ENCODE data around the gene GSAP. TPM values are rescaled to one million over a fixed set of nuclear protein-coding genes. Genes with fewer than 3 reads are reported as not detected.

Gene GSAP
- total RNA-seq, 6 experiments from 2014 or later, result 14.1 to 34.6 (median 26.5) TPM

DNA sequence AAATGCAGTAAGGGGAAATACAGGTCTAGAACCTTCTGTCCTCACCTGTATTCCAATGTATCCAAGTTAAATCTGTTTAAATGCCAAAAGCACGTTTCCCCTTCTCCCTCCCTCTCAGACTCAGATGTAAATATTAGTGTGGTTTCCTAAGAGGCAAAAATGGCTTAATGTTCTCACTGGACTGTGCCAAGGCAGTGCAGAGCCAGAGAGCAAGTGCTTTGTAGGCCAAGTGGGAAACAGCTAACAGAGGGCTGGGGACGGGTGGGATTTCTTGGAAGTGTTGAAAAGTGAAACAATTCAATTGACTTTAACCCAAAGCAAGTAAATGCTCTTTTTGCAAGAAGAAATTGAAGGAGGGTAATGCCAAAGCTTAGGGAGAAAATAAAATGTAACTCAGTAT lies 103.1 kb downstream of the GSAP start:
- no peak overlapping the region for H3K4me3 ChIP-seq
- peaks cover 0 to 8% (median 3%) of the 10 kb centered on the region in 4 donors for H3K4me1 ChIP-seq
- no peak for TF ChIP-seq POLR2A (IDR thresholded peaks at IDR 0.05)
- TF ChIP-seq, protein P1, sequence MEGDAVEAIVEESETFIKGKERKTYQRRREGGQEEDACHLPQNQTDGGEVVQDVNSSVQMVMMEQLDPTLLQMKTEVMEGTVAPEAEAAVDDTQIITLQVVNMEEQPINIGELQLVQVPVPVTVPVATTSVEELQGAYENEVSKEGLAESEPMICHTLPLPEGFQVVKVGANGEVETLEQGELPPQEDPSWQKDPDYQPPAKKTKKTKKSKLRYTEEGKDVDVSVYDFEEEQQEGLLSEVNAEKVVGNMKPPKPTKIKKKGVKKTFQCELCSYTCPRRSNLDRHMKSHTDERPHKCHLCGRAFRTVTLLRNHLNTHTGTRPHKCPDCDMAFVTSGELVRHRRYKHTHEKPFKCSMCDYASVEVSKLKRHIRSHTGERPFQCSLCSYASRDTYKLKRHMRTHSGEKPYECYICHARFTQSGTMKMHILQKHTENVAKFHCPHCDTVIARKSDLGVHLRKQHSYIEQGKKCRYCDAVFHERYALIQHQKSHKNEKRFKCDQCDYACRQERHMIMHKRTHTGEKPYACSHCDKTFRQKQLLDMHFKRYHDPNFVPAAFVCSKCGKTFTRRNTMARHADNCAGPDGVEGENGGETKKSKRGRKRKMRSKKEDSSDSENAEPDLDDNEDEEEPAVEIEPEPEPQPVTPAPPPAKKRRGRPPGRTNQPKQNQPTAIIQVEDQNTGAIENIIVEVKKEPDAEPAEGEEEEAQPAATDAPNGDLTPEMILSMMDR (IDR thresholded peaks at IDR 0.05), result no peak
- intact Hi-C loops (cut with DNase I), result no loop called here
- H3K27ac ChIP-seq, result no peak overlapping the region
- H3K9me3 ChIP-seq, result no peaks in the 10 kb centered on the region
- ATAC-seq (no peak), DNase-seq (no peak)
- H3K27me3 ChIP-seq, result no peaks in the 10 kb centered on the region
- WGBS (ENCODE audit: insufficient coverage, low coverage, low lambda C conversion rate, missing lambda C conversion rate), result 56% methylated on average over 2 of the region's 2 CpGs
- H3K36me3 ChIP-seq, result peaks cover 0 to 8% (median 2%) of the 10 kb centered on the region in 4 donors

DNA sequence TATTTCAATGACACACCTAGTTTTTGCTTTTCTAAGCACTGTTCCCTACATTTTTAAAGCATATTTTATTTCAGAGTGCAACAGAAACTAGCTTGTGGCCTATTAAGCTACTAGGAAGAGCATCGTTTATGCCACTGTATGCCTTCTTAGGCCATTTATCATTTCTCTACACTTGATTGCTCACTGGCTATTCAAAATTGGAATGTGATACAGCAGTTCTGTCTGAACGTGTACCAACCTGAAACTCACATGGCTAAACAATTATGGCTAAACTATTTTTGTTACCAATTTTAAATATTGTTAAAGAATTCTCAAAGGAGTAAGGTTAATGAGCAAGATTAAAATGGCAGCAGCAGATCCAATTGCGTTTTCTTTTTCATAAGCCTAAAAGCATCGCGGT lies 105.2 kb downstream of the GSAP start:
- Histone ChIP-seq H3K9me3 (no peaks in the 10 kb centered on the region), H3K4me3 (no peak overlapping the region), H3K27ac (no peak overlapping the region), H3K4me1 (no peaks in the 10 kb centered on the region), H3K36me3 (peaks cover 0 to 8% (median 2%) of the 10 kb centered on the region in 4 donors), H3K27me3 (no peaks in the 10 kb centered on the region)
- TF ChIP-seq, protein P1 (IDR thresholded peaks at IDR 0.05), result no peak
- no peak for TF ChIP-seq POLR2A (IDR thresholded peaks at IDR 0.05)
- DNase-seq, result no peak
- intact Hi-C loops (cut with DNase I), result no loop called here
- 89% methylated on average over 5 of the region's 5 CpGs for WGBS (ENCODE audit: insufficient coverage, low coverage, low lambda C conversion rate, missing lambda C conversion rate)
- ATAC-seq, result no peak

DNA sequence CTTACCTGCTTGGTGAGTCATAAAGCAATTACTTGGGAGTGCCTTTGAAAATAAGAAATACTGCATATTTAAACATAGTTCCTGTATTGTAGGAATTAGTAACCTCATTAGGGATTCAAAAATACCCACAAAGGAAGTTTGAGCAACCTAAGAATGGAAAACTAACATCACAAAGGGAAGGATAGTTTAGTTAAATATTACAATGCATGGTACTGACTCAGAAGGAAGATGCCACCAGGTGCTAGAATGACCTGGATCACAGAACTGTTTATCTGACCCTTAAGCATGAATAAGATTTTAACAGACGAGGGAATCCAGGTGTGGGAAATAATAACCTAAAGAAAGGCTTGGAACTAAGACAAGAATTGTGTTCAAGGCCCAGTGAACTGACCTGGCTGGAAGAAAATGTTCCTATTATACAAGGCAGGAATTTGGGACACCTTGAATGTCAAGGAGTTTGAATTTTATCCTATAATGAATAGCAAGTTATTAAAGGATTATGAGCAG lies 106.4 kb downstream of the GSAP start:
- intact Hi-C loops (cut with DNase I), result no loop called here
- ATAC-seq (no peak), DNase-seq (no peak)
- no peaks in the 10 kb centered on the region for H3K27me3 ChIP-seq
- H3K9me3 ChIP-seq, result no peaks in the 10 kb centered on the region
- H3K36me3 ChIP-seq, result peaks cover 0 to 8% (median 2%) of the 10 kb centered on the region in 4 donors
- no peak overlapping the region for H3K4me3 ChIP-seq
- H3K27ac ChIP-seq, result no peak overlapping the region
- TF ChIP-seq, protein P1 (IDR thresholded peaks at IDR 0.05), result no peak
- no peak for TF ChIP-seq POLR2A (IDR thresholded peaks at IDR 0.05)
- H3K4me1 ChIP-seq, result no peaks in the 10 kb centered on the region
- WGBS (ENCODE audit: insufficient coverage, low coverage, low lambda C conversion rate, missing lambda C conversion rate), result 73% methylated on average over 1 of the region's 1 CpG

- no peak overlapping the region for H3K27ac ChIP-seq
- no peaks in the 10 kb centered on the region for H3K27me3 ChIP-seq
- no CpG with 5 or more reads among the region's 4 CpGs for WGBS (ENCODE audit: insufficient coverage, low coverage, low lambda C conversion rate, missing lambda C conversion rate)
- peaks cover 0 to 2% (median 0%) of the 10 kb centered on the region in 4 donors for H3K9me3 ChIP-seq
- TF ChIP-seq, protein P1 (IDR thresholded peaks at IDR 0.05), result no peak
- TF ChIP-seq POLR2A (IDR thresholded peaks at IDR 0.05), result no peak
- H3K4me3 ChIP-seq, result no peak overlapping the region
- intact Hi-C loops (cut with DNase I), result no loop called here
- ATAC-seq, result no peak
- H3K36me3 ChIP-seq, result peaks cover 0 to 8% (median 0%) of the 10 kb centered on the region in 4 donors
- H3K4me1 ChIP-seq, result no peaks in the 10 kb centered on the region
- DNase-seq, result no peak
These were observed 107.4 kb downstream of the GSAP start for GRCh38 chr7:77308792-77309191.

All from right lobe of liver (tissue), 6 donors.